HG03135 (cell line): ENCODE data around the gene ABHD8.

Source experiments
- ATAC-seq: cut with Tn5 transposase; IDR thresholded peaks from one replicate; pipeline ENCODE4 v1.9.1; 2021; ENCODE audit warnings: mild to moderate bottlenecking, moderate library complexity; ENCODE audit not compliant: unreplicated experiment

ABHD8 gene

GRCh38 chr19:17243830-17244617, 59.2 kb downstream of the ABHD8 start:
- no peak for ATAC-seq

DNA sequence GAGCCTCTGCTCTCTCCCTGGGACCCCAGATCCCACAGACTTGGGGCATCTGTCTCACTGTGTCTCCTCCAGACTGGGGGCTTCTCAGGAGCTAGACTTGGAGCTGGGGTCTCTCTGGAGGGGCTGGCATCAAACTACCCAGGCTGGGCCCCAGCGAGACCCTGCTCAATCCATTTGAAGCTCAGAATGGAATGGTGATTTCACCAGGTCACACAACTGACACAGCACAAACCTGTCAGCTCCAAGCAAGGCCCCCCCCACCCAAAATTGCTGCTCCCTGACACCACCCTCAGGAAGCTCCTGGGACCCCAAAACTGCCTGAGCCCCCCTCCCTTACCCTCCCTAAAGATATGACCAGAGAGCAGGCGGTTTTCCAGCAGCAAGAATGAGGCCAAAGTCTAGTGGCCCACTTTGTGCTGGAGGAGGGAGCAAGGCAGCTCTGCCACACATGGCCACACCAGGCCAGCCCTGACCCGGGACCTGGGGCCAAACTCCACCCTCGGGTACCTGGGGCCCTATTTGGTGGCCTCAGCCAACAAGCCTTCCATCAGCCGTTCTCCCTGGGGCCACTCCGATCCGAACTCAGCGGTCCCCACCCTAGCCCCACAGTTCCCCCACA, 59.9 kb downstream of the ABHD8 start:
- no peak for ATAC-seq

- ATAC-seq, result no peak
Observed at GRCh38 chr19:17242431-17243208, 60.6 kb downstream of the ABHD8 start.
